Upper lobe of right lung (tissue), 1 donor: ENCODE measurements around the gene MAP2K5. TPM values are rescaled to one million over a fixed set of nuclear protein-coding genes. Genes with fewer than 3 reads are reported as not detected.
A peak's percentile ranks its signal among the peaks of the same experiment; 100 is the strongest.

ENCODE experiments used
- ATAC-seq: fragments of 200-7000 bp; cut with Tn5 transposase; one replicate; pipeline ENCODE4 v1.9.1; 2020; ENCODE audit warnings: mild to moderate bottlenecking, moderate library complexity
- DNase-seq: peaks from one replicate; pipeline ENCODE4 v3.0.0-alpha.2; 2020
- H3K27ac ChIP-seq: fragments of 200-600 bp; one replicate; pipeline ENCODE4 v1.8.0; 2022
- H3K27me3 ChIP-seq: fragments of 200-600 bp; one replicate; pipeline ENCODE4 v1.8.0; 2022; ENCODE audit warnings: mild to moderate bottlenecking
- H3K36me3 ChIP-seq: fragments of 200-600 bp; one replicate; pipeline ENCODE4 v1.8.0; 2022
- H3K4me1 ChIP-seq: fragments of 200-600 bp; one replicate; pipeline ENCODE4 v1.8.0; 2022
- H3K4me3 ChIP-seq: fragments of 200-600 bp; one replicate; pipeline ENCODE4 v1.8.0; 2022; ENCODE audit warnings: mild to moderate bottlenecking
- H3K9me3 ChIP-seq: fragments of 200-600 bp; one replicate; pipeline ENCODE4 v1.8.0; 2022
- CTCF ChIP-seq: fragments of 200-600 bp; IDR thresholded peaks from one replicate; pipeline ENCODE4 v1.8.0; 2022; ENCODE audit warnings: antibody characterized with exemption
- intact Hi-C: fragments of 100-400 bp; cut with DNase I; formaldehyde crosslinking; loops from one replicate; pipeline ENCODE4 v1.11.0; 2022
- long read RNA-seq: library from polyadenylated mRNA; unstranded; transcript quantifications from one replicate; pipeline ENCODE4 v2.0.0, GENCODE V29; 2021
- total RNA-seq: library from RNA; stranded (reverse); fragmentation: NEBNext Ultra II Directional; extraction: Animal tissue kit (Norgen Biotek cat#: 25700); gene quantifications from one replicate; pipeline ENCODE4 v1.2.1, GENCODE V29; 2021
- donor health status: DM: no; HTN: yes; CAD: no; lungs with severe emphysema.

Gene MAP2K5
- 18.3 TPM for total RNA-seq
- long read RNA-seq, transcript MAP2K5-201 (22 exons, 2,347 nt), result major isoform, 11 of 19 reads
- long read RNA-seq, partial matches to known transcripts, result 3 of 19 reads
- long read RNA-seq, other reads (novel, unspliced or antisense), result 5 of 19 reads

GRCh38 chr15:67542420-67543347, at the start of gene MAP2K5:
TSS of gene MAP2K5 (plus strand) at chr15:67542703. CDS start at chr15:67543336, 633 bp downstream.
- Histone ChIP-seq H3K36me3 (peaks cover 8% of the 10 kb centered on the region), H3K4me3 (peak within 1 kb of the TSS; percentile 71), H3K27ac (peak within 1 kb of the TSS; percentile 83), H3K4me1 (peaks cover 9% of the 10 kb centered on the region), H3K27me3 (no peaks in the 10 kb centered on the region), H3K9me3 (no peaks in the 10 kb centered on the region)
- intact Hi-C loops, result no loop called here
- peak; percentile 94 for DNase-seq
- TF ChIP-seq CTCF, result no peak
- peak; percentile 97 for ATAC-seq

GRCh38 chr15:67495585-67495984, 46.9 kb upstream of the MAP2K5 start:
- Histone ChIP-seq H3K9me3 (no peaks in the 10 kb centered on the region), H3K4me1 (no peaks in the 10 kb centered on the region), H3K36me3 (no peaks in the 10 kb centered on the region), H3K4me3 (no peak overlapping the region), H3K27ac (no peak overlapping the region), H3K27me3 (no peaks in the 10 kb centered on the region)
- no peak for DNase-seq
- no peak for TF ChIP-seq CTCF
- intact Hi-C loops, result no loop called here
- ATAC-seq, result no peak

- intact Hi-C loops, result no loop called here
- Histone ChIP-seq H3K27me3 (no peaks in the 10 kb centered on the region), H3K4me1 (no peaks in the 10 kb centered on the region), H3K27ac (no peak overlapping the region), H3K4me3 (no peak overlapping the region), H3K36me3 (no peaks in the 10 kb centered on the region), H3K9me3 (no peaks in the 10 kb centered on the region)
- ATAC-seq, result peak; percentile 43
- no peak for DNase-seq
- TF ChIP-seq CTCF, result peak; percentile 31
These were observed 41.2 kb upstream of the MAP2K5 start for GRCh38 chr15:67501177-67501835.

GRCh38 chr15:67501836-67502461, 40.6 kb upstream of the MAP2K5 start:
- Histone ChIP-seq H3K36me3 (no peaks in the 10 kb centered on the region), H3K27ac (no peak overlapping the region), H3K4me1 (peaks cover 5% of the 10 kb centered on the region), H3K4me3 (no peak overlapping the region), H3K9me3 (no peaks in the 10 kb centered on the region), H3K27me3 (no peaks in the 10 kb centered on the region)
- DNase-seq, result no peak
- no peak for TF ChIP-seq CTCF
- no peak for ATAC-seq
- intact Hi-C loops, result no loop called here

GRCh38 chr15:67504056-67504455, 38.4 kb upstream of the MAP2K5 start:
- Histone ChIP-seq H3K36me3 (no peaks in the 10 kb centered on the region), H3K9me3 (no peaks in the 10 kb centered on the region), H3K4me3 (no peak overlapping the region), H3K27me3 (no peaks in the 10 kb centered on the region), H3K4me1 (peaks cover 10% of the 10 kb centered on the region), H3K27ac (no peak overlapping the region)
- no peak for TF ChIP-seq CTCF
- intact Hi-C loops, result no loop called here
- DNase-seq, result no peak
- ATAC-seq, result no peak
